HG02870 (cell line): ENCODE measurements around the gene CHRNB2.

Source experiments
- ATAC-seq: cut with Tn5 transposase; IDR thresholded peaks from one replicate; pipeline ENCODE4 v1.9.1; 2021; ENCODE audit warnings: mild to moderate bottlenecking, moderate library complexity; ENCODE audit not compliant: unreplicated experiment

CHRNB2 gene

DNA sequence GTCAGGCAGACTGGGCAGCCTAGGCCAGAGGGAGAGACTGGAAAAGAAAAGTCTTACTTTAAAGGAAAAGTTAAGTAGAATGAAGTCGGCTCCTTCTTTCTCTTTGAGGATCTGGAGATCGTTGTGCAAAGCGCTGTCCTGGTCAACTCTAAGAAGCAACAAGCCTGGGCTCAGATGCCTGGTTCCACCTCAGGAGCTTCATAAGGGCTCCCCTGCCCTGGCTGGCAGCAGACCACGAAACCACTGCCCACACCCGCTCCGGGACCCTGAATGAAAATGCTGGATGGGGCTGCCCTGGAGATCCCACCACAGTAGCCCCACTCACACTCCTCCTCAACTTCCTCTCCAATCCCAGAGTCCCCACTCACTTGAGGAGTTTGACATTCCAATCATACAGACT is 15.5 kb upstream of the CHRNB2 start:
- no peak for ATAC-seq

DNA sequence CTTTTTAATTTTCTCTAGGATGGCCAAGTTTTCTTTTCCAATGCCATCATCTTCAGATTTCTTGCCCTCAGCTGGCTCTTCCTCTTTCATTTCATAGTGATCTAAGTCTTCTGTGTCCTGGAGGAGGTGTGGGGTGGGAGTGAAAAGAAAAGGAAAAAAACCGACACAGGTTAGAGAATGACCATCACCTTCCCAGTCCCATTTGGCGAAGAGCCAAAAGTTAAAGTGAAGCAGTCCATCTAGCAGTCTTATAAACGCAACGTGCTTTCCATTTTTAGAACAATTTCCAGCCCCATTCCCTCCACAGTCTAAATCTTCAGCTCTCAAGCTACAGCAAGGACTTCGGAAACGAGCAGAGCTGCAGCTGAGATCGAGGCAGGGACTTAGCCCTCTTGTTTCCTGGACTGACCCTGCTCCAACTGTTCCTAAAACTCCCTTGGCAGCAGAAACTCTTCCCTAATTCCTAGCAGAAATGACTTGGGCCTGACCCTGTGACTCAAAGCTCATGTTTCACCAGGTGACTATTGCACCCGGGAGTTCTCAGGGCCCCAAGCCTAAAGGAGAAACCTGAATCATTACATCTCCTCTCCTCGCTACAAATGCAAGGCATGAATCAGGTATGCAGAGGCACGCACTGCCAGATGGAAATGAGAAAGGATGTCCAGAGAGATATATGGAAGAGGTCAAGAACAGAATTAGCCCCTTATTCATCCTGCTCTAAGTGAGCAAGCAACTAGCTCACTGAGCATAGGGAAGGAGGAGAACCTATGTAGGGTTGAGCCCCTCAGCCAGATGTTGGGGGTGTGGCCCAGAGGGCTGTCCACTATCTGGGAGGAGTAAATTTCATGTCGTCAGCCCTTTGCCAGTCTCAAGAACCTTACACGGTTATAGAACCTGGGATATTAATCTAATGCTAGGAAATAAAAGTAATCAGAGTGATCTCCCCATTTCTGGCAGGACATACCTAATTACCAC is 14.2 kb upstream of the CHRNB2 start:
- ATAC-seq = no peak

DNA sequence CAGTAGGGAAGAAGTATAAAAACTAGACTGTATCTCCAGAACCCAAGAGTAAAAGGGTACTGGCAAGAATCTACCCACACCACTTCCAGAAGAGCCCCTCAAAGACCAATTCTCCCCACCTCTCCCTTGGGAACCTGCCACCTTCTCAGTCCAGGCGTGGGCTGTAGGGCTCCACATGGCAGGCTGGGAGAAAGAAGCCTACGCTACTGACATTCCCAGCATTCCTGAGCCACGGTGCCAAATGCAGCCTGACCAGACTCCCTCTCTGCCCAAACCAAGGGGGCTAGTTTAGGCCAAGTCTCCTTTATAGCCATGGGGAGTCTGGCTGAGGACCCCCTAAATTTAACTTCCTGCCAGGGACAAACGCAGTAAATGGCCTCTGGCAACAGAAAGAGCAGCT is 11.2 kb upstream of the CHRNB2 start:
- no peak for ATAC-seq

- no peak for ATAC-seq
Observed at GRCh38 chr1:154557248-154557938, 10.2 kb upstream of the CHRNB2 start.

GRCh38 chr1:154557939-154558719 is 9.4 kb upstream of the CHRNB2 start, which contains the start of gene UBE2Q1:
TSS of gene UBE2Q1 (minus strand) at chr1:154558662. CDS start at chr1:154558553, 109 bp downstream.
- peak; percentile 8 for ATAC-seq

DNA sequence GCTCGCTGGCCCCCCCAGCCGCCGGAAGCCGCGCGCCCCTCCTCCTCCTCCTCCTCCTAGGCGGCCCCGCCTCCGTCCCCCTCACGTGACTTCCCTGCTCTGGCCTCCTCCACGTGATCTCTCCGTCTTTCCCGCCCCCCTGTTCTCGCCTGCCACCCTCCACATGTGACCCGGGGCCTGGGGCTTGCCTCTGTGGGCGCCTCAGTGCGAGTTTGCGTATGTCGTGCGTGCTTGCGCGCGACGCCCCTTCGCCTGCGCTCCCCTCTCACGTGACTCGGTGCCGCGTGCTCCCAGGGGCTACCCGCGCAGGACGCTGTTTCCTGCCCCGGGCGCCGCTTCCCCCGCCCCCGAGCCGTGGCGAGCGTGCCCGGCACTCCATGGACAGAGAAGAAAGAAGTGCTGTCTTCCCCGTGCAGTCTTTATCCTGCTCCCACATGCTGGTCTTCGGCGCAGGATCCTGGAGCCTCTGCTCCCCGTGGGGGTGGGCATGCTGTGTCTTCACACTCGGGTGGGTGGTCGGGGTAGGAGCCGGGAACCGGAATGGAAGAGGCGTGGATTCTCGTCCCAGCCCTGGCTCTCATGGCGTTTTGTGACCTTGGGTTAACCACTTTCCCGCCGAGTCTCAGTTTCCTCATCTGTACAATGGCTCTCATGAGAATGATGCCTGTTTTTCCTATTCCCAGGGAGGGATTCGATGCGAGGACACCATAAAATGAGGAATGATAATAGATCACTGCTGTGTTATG is 8.7 kb upstream of the CHRNB2 start:
- ATAC-seq = peak; percentile 86

DNA sequence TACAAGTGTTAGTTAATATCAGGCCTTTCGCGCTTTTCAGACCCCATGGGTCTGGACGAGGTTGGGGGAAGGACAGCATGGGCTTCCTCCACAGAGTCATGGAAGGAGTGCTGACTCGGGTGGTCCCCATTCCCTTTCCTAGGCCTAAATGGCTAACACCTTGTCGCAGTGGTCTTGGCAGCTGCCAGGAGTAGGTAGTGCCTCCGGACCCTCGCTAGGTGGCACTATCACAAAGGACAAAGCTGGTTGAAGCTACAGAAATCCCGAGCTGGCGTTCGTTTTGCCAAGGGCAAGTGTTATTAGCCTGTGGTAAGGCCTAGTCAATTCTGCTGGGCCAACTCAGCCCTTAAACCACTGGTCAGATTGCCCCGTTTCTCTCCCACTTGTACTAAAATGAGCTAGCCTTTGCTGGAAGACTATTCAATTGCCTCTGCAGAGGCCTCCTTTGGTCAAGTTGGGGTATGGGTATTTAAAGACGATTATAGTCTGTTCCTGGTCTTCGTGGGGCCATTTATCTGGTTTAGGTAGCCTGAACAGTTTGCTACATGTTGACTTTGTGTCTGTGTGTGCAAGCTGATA is 8.0 kb upstream of the CHRNB2 start:
- peak; percentile 35 for ATAC-seq

GRCh38 chr1:154565876-154566275 is 1.7 kb upstream of the CHRNB2 start:
- ATAC-seq = no peak

DNA sequence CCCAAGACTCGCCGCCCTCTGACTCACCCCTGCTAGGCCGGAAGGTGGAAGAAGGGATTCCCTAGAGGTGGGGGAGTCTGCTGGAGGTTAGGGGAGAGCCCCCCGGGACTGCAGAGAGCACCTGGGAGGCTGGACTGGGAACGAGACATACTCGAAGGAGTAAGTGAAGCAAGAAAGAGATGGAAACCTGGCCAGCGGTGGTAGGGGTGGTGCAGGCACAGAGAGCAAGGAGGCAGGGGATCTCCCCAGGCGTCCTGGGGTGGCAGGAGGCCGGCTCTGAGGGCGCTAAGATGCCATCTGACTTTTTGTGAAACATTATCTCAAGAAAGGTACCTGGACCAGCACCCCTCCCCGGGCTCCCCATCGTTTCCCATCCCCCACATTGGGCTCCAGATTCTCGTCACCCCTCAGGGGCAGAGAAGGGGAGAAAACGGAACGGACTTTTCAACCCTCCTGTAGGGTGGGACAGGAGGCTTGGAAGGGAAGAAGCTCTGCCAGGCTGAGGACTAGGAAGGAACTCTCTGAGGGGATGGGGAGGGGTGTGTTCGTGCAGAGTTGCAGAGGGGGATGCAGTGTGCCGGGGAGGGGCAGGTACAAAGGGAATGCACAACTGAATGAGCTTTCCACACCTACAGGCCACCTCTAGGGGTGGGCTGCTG is 708 bp downstream of the CHRNB2 start:
- no peak for ATAC-seq

- ATAC-seq = no peak
Observed at GRCh38 chr1:154571244-154571963, 3.8 kb downstream of the CHRNB2 start.

- ATAC-seq = no peak
Observed at GRCh38 chr1:154571964-154572288, 4.3 kb downstream of the CHRNB2 start.

- ATAC-seq = no peak
Observed at GRCh38 chr1:154572468-154573167, 5.0 kb downstream of the CHRNB2 start.

- no peak for ATAC-seq
Observed at GRCh38 chr1:154573168-154573510, 5.6 kb downstream of the CHRNB2 start.

GRCh38 chr1:154574716-154575115 is 7.1 kb downstream of the CHRNB2 start:
- no peak for ATAC-seq

DNA sequence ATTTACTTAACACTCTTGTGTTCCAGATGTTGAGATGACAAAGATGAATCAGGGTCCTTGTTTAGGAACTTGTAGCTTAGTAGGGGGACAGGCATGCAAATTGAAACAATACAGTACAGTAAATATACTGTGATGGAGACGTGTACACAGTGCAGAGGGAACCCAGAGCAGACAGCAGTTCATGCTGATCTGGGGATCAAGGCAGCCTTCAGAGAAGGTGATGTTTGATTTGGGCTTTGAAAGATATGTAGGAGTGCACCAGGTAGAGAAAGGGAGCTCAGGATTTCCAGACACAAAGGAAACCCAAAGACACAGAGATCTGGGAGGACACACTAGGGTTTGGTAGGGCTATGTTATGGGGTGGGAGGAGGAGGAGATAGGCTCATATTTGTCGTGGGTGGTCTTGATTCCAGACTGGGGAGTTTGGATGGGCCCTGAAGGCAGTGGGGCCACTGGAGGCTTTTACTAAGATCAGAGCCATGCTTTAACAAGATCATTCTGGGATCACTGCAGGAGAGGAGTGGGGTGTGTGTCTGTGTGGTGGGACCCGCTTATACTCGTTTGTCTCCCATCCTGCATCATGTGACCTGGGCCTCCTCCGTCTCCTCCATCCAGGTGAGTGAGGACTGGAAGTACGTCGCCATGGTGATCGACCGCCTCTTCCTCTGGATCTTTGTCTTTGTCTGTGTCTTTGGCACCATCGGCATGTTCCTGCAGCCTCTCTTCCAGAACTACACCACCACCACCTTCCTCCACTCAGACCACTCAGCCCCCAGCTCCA is 7.8 kb downstream of the CHRNB2 start:
- no peak for ATAC-seq

- ATAC-seq = no peak
Observed at GRCh38 chr1:154575951-154576566, 8.5 kb downstream of the CHRNB2 start.

- no peak for ATAC-seq
Observed at GRCh38 chr1:154577346-154578057, 9.9 kb downstream of the CHRNB2 start.
